ENCODE measurements around the gene ADD3.

Gene ADD3

DNA sequence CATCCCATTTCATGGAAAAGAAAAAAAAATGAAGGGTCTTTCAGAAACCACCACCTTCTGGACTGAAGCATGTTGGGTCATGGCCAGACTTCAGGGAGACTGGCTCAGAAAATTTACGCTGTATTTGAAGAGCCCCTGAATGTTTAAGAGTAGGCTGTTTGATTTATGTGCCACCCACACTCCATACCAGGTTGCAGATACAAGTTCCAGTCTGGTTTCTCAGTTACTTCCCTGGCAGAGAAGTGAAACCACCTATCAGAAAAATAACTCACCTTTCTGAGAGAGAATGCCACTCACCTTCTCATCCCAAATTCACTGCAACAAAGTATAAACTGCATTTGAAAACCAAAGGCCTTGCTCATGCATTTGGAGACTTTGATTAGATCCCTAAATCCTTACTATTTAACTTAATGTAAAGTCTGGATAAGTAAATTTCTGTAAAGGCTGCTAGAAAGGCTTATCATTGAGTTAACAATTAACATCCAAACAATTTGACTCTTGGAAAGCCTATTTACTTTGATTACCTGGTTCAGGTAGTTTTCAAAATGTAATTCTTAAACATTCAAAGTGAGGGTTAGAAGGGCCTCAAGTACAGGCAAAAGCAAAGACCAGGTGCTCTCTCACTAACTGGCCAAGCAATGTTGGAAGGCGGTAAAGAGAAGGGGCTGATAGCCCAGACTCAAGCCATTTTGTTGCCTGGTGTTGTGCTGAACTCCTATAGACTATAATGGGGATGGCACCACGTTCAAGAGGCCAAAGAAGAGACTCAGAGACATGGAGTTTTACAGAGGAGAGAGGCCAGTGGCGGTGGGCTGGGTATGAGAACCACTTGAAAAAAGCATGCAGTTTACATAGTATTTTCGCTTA, 12.8 kb upstream of the ADD3 start:
- no peaks in the 10 kb centered on the region for H3K9me3 ChIP-seq (ENCODE audit: control insufficient read depth, low read depth, low read length)
- no peak overlapping the region for H3K4me3 ChIP-seq (ENCODE audit: low read length)
- no peak overlapping the region for H3K27ac ChIP-seq (ENCODE audit: low read length)
- no peaks in the 10 kb centered on the region for H3K36me3 ChIP-seq (ENCODE audit: control insufficient read depth, low read depth, low read length)
- no peaks in the 10 kb centered on the region for H3K4me1 ChIP-seq (ENCODE audit: control insufficient read depth, low read depth, low read length)
- no peak overlapping the region for H3K9ac ChIP-seq (ENCODE audit: low read length)
- H3K27me3 ChIP-seq (ENCODE audit: control insufficient read depth, insufficient read depth, low read length) = no peaks in the 10 kb centered on the region

DNA sequence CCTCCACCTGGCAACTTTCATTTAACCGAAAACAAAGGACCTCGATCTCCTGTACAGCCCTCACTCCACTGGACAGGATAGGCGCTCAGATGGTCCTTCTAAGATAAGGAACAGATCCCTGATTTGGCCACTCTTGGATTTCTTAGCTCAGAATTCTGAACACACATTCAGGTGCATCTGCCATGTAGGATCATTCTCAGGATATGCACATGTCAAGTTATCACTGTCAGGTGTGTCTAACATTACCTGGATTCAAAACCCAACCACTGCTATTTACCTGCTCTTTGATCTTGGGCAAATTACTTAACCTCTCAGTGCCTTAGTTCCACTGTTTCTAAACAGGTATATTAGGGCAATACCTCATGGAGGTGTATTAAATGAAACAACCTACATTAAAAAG, 12.2 kb upstream of the ADD3 start:
- Histone ChIP-seq H3K9ac (ENCODE audit: low read length) (no peak overlapping the region), H3K4me1 (ENCODE audit: control insufficient read depth, low read depth, low read length) (no peaks in the 10 kb centered on the region), H3K9me3 (ENCODE audit: control insufficient read depth, low read depth, low read length) (no peaks in the 10 kb centered on the region), H3K4me3 (ENCODE audit: low read length) (no peak overlapping the region), H3K27ac (ENCODE audit: low read length) (no peak overlapping the region), H3K27me3 (ENCODE audit: control insufficient read depth, insufficient read depth, low read length) (no peaks in the 10 kb centered on the region), H3K36me3 (ENCODE audit: control insufficient read depth, low read depth, low read length) (no peaks in the 10 kb centered on the region)

DNA sequence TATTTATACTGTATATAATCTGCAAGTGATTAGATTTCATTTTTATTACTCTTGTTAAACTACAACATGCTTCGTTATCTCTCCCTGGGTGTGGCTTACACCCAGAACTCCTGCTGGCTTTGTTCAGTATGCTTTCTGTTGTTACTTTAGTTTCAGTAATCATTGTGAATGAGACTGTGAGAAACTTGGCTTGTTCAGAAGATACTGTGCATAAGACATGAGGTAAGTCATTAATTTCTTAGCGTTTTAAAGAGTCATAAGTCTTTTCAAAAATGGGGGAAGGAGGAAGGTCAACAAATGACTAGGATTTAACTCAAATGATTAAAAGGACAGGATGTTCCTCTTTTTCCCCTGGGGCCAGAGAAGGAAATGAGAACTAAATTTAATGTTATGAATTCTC, 11.6 kb upstream of the ADD3 start:
- H3K27me3 ChIP-seq (ENCODE audit: control insufficient read depth, insufficient read depth, low read length) = no peaks in the 10 kb centered on the region
- no peaks in the 10 kb centered on the region for H3K9me3 ChIP-seq (ENCODE audit: control insufficient read depth, low read depth, low read length)
- H3K27ac ChIP-seq (ENCODE audit: low read length) = no peak overlapping the region
- H3K4me1 ChIP-seq (ENCODE audit: control insufficient read depth, low read depth, low read length) = peaks cover 5% of the 10 kb centered on the region
- no peaks in the 10 kb centered on the region for H3K36me3 ChIP-seq (ENCODE audit: control insufficient read depth, low read depth, low read length)
- no peak overlapping the region for H3K9ac ChIP-seq (ENCODE audit: low read length)
- no peak overlapping the region for H3K4me3 ChIP-seq (ENCODE audit: low read length)

DNA sequence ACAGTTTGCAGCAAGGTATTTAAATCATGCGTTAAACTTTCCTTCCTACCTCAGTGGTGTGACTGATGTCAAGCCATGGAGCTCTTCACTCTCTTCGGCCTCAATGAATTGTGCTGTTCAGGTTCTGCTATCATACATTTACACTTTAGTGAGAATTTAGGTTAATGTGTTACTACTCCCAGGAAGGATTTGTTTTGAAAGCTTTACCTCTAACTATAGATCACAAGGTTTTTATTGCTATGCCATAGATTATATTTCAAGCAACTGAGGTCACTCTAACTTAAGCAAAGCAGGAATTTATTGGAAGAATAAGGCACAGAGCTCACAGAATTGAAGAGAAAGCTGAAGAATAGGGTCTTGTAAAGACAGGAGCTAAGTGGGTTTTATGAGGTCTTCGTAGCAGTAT, 11.0 kb upstream of the ADD3 start:
- Histone ChIP-seq H3K27me3 (ENCODE audit: control insufficient read depth, insufficient read depth, low read length) (no peaks in the 10 kb centered on the region), H3K27ac (ENCODE audit: low read length) (no peak overlapping the region), H3K9me3 (ENCODE audit: control insufficient read depth, low read depth, low read length) (no peaks in the 10 kb centered on the region), H3K36me3 (ENCODE audit: control insufficient read depth, low read depth, low read length) (no peaks in the 10 kb centered on the region), H3K4me3 (ENCODE audit: low read length) (no peak overlapping the region), H3K9ac (ENCODE audit: low read length) (no peak overlapping the region), H3K4me1 (ENCODE audit: control insufficient read depth, low read depth, low read length) (peaks cover 5% of the 10 kb centered on the region)

DNA sequence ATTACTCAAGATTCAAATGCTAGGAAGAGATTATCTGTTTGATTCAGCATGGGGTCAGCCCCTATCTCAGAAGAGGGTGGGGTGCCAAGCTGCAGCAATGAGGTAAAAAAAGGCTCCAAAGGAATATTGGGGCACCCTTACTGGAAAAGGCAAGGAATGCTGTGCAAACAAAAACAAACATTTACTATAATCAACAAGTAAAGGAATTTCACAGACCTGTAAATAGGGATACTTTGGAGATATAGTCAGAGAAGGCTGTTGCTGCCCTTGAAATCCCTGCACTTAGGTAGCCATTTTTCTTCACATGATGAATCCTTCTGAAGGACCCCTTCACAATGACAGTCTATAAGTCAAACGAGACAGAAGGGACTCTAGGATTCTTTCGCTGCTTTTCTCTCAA, 10.6 kb upstream of the ADD3 start:
- H3K9me3 ChIP-seq (ENCODE audit: control insufficient read depth, low read depth, low read length) = no peaks in the 10 kb centered on the region
- no peaks in the 10 kb centered on the region for H3K36me3 ChIP-seq (ENCODE audit: control insufficient read depth, low read depth, low read length)
- no peak overlapping the region for H3K9ac ChIP-seq (ENCODE audit: low read length)
- no peak overlapping the region for H3K4me3 ChIP-seq (ENCODE audit: low read length)
- H3K27ac ChIP-seq (ENCODE audit: low read length) = no peak overlapping the region
- no peaks in the 10 kb centered on the region for H3K27me3 ChIP-seq (ENCODE audit: control insufficient read depth, insufficient read depth, low read length)
- peaks cover 5% of the 10 kb centered on the region for H3K4me1 ChIP-seq (ENCODE audit: control insufficient read depth, low read depth, low read length)

DNA sequence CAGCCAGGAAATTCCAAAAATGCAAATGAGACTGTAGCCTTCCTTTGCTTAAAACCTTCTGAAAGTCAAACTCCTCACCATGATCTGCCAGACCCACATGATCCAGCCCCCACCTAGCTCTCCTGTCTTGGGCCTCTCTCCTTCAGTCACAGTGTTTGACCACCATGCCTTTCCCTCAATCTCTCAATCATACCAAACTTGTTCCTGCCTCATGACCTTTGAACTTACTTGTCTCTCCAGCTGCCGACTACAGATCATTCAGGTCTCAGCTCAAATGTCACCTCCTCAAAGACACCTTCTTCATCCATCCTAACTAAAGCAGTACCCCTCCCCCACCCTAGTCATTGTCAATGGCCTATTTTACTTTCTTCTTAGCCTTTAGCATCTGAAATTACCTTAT, 9.3 kb upstream of the ADD3 start:
- H3K36me3 ChIP-seq (ENCODE audit: control insufficient read depth, low read depth, low read length) = no peaks in the 10 kb centered on the region
- H3K9me3 ChIP-seq (ENCODE audit: control insufficient read depth, low read depth, low read length) = no peaks in the 10 kb centered on the region
- no peak overlapping the region for H3K27ac ChIP-seq (ENCODE audit: low read length)
- peaks cover 16% of the 10 kb centered on the region for H3K4me1 ChIP-seq (ENCODE audit: control insufficient read depth, low read depth, low read length)
- no peak overlapping the region for H3K9ac ChIP-seq (ENCODE audit: low read length)
- no peaks in the 10 kb centered on the region for H3K27me3 ChIP-seq (ENCODE audit: control insufficient read depth, insufficient read depth, low read length)
- no peak overlapping the region for H3K4me3 ChIP-seq (ENCODE audit: low read length)

DNA sequence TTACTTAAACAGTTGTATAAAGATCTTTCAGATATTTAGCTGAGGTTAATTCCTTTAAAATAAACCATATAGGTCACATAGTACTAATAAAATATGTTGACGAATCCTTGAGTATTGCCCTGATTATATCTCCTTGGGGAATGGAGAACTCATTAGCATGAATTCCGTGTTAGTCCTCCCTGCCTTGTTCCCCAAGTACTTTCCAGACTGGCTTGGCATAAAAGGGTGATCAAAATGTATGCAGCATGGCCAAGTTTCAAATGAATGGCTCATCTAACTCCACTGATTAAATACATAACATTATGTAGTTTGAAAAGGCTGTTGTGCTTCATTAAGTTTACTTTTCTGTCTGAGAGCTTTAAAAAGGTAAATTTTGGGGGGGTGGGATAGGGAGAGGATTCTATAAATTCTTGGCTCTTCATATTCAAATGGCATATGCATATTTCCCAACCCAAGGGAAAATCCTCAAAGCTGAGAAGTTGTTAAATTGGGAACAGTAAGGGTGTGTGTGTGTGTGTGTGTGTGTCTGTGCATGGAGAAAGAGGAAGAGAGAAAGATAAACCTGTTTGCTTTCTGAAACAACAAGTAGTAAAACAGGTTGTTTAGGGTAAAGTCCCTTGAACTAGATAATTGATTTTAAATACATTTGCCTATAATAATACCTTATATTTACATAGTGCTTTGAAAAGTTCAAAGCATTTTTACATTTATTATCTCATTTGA, 4.8 kb upstream of the ADD3 start:
- peak overlapping the region; percentile 12 for H3K4me3 ChIP-seq (ENCODE audit: low read length)
- no peak overlapping the region for H3K9ac ChIP-seq (ENCODE audit: low read length)
- peak overlapping the region; percentile 69 for H3K27ac ChIP-seq (ENCODE audit: low read length)

DNA sequence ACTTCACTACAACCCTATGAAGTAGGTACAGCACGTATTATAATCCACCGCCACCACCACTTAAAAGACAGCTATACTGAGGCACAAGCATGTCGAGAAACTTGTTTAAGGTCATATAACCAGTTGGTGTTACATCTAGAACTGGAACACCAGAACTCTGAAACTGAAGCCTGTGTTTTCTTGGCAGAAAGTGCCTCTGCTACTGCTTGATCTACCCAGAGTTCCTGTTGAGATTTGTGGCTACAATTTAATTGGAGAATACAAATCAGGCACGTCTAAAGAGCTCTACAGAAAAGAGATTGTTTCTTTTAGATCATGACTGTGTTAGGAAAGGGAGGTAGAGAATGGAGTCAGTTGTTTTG, 4.3 kb upstream of the ADD3 start:
- Histone ChIP-seq H3K4me3 (ENCODE audit: low read length) (peak overlapping the region; percentile 12), H3K27me3 (ENCODE audit: control insufficient read depth, insufficient read depth, low read length) (peaks cover 14% of the 10 kb centered on the region), H3K36me3 (ENCODE audit: control insufficient read depth, low read depth, low read length) (no peaks in the 10 kb centered on the region), H3K27ac (ENCODE audit: low read length) (peak overlapping the region; percentile 69), H3K9ac (ENCODE audit: low read length) (no peak overlapping the region), H3K9me3 (ENCODE audit: control insufficient read depth, low read depth, low read length) (no peaks in the 10 kb centered on the region), H3K4me1 (ENCODE audit: control insufficient read depth, low read depth, low read length) (peaks cover 35% of the 10 kb centered on the region)

More for the DNA sequence above, 4.8 kb upstream of the ADD3 start:
- peaks cover 14% of the 10 kb centered on the region for H3K27me3 ChIP-seq (ENCODE audit: control insufficient read depth, insufficient read depth, low read length)
- H3K9me3 ChIP-seq (ENCODE audit: control insufficient read depth, low read depth, low read length) = no peaks in the 10 kb centered on the region
- peaks cover 35% of the 10 kb centered on the region for H3K4me1 ChIP-seq (ENCODE audit: control insufficient read depth, low read depth, low read length)
- H3K36me3 ChIP-seq (ENCODE audit: control insufficient read depth, low read depth, low read length) = no peaks in the 10 kb centered on the region

DNA sequence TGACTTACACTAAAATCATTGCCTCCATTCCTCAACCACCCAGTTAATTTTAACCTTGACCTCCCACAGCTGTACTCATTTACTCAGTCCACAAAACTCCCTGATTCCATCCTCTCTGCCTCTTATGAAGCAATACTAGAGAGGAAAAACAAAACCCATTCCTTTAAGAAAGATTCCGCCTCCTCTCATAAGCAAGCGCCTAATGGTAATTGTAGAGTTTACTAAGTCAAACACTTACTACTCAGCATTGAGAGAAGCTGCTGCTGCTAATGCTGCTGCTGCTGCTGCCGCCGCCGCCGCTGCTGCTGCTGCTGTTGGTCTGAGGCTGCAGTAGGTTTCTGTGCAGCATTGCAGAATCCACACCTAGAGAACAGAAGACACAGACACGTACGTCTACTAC, 2.1 kb upstream of the ADD3 start:
- no peak overlapping the region for H3K27ac ChIP-seq (ENCODE audit: low read length)
- peaks cover 14% of the 10 kb centered on the region for H3K27me3 ChIP-seq (ENCODE audit: control insufficient read depth, insufficient read depth, low read length)
- H3K9me3 ChIP-seq (ENCODE audit: control insufficient read depth, low read depth, low read length) = no peaks in the 10 kb centered on the region
- peak overlapping the region; percentile 52 for H3K4me3 ChIP-seq (ENCODE audit: low read length)
- peaks cover 54% of the 10 kb centered on the region for H3K4me1 ChIP-seq (ENCODE audit: control insufficient read depth, low read depth, low read length)
- no peak overlapping the region for H3K9ac ChIP-seq (ENCODE audit: low read length)
- H3K36me3 ChIP-seq (ENCODE audit: control insufficient read depth, low read depth, low read length) = no peaks in the 10 kb centered on the region

DNA sequence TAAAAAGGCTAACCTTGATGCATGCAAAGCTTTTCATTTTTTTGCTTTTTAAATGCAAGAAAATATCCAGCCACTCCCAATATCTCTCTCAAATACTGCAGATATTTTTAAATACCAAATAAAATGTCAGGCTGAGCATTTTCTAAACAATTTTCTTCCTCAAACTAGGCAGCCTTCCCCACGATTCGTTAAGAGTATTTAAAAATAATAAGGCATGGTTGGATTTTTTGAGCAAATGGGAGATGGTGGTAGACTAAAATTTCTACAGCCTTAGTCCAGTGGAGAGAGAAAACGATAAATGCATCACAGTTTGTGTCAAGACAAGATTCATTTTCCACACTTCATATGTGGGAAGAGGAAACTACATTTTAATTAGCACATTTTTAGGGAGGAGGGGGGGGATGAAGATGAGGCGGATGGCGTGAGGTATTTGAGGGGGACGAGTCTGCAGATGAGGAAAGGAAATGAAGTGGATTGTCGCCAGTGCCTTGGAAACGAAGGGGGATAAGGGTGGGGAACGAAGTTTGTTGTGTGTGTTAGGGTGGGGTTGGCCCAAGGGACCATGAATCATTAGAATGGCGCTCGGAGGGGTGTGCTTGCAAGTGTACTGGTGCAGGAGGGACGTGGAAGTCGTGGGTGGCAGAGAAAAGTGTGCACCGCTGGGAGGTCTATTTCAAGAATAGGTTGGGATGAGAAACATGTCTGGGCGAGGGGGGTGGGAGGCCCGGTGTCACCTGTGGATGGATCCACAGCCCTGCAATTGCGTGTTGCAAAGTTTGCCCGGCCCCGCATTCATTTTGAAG, 1.2 kb upstream of the ADD3 start:
- Histone ChIP-seq H3K36me3 (ENCODE audit: control insufficient read depth, low read depth, low read length) (no peaks in the 10 kb centered on the region), H3K27ac (ENCODE audit: low read length) (no peak overlapping the region), H3K4me1 (ENCODE audit: control insufficient read depth, low read depth, low read length) (peaks cover 57% of the 10 kb centered on the region), H3K4me3 (ENCODE audit: low read length) (peak overlapping the region; percentile 52), H3K9me3 (ENCODE audit: control insufficient read depth, low read depth, low read length) (no peaks in the 10 kb centered on the region), H3K27me3 (ENCODE audit: control insufficient read depth, insufficient read depth, low read length) (peaks cover 14% of the 10 kb centered on the region), H3K9ac (ENCODE audit: low read length) (peak overlapping the region; percentile 56)

DNA sequence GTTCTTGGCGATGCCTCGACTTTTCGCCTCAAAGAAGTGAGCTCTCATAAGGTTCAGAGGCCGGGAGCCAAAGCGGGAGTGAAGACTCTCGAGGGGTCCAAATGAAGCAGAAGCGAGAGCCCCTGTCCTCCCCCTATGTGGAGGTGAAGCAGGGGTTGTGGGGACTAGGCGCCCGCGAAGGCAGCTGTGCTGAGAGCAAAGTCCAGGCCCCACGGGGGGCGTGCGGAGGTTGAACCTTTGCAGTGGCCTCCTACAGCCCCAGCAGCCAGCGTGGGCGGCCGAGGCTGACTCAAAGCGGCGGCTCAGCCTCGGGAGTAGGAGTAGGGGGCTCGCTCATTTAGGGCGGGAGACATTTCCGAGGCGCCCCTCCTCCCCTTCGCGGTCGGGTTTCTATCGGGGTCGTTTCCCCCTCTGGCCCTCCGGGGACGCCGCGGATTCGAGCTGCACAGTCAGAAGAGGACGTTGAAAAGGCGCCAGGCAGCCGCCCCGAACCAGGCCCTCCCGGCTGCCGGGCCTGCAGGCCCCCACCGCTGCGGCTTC, 553 bp upstream of the ADD3 start:
- no peaks in the 10 kb centered on the region for H3K36me3 ChIP-seq (ENCODE audit: control insufficient read depth, low read depth, low read length)
- H3K9ac ChIP-seq (ENCODE audit: low read length) = peak overlapping the region; percentile 56
- no peak overlapping the region for H3K27ac ChIP-seq (ENCODE audit: low read length)
- H3K4me3 ChIP-seq (ENCODE audit: low read length) = peak overlapping the region; percentile 52
- no peaks in the 10 kb centered on the region for H3K9me3 ChIP-seq (ENCODE audit: control insufficient read depth, low read depth, low read length)
- H3K4me1 ChIP-seq (ENCODE audit: control insufficient read depth, low read depth, low read length) = peaks cover 59% of the 10 kb centered on the region
- peaks cover 14% of the 10 kb centered on the region for H3K27me3 ChIP-seq (ENCODE audit: control insufficient read depth, insufficient read depth, low read length)
